GM08714 (cell line): Measurements from ENCODE around the gene KLK12.

ENCODE experiments used
- H3K4me3 ChIP-seq: fragments of 200-500 bp; sonication (Bioruptor generic); 2 replicates; pipeline ENCODE4 v1.5.1; 2014; ENCODE audit warnings: mild to moderate bottlenecking, low read length, inconsistent platforms
- ZNF274 ChIP-seq: IDR thresholded peaks from 2 replicates; pipeline ENCODE4 v1.6.1; 2012; ENCODE audit warnings: mild to moderate bottlenecking, low read depth, low read length

KLK12 gene, protein sequence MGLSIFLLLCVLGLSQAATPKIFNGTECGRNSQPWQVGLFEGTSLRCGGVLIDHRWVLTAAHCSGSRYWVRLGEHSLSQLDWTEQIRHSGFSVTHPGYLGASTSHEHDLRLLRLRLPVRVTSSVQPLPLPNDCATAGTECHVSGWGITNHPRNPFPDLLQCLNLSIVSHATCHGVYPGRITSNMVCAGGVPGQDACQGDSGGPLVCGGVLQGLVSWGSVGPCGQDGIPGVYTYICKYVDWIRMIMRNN

GRCh38 chr19:51034704-51035103 lies at the start of gene KLK12:
KLK12 (minus strand) TSS chr19:51035002; CDS start chr19:51034621, 381 bp downstream.
- no peak for TF ChIP-seq ZNF274
- no peak within 1 kb of the TSS for H3K4me3 ChIP-seq

GRCh38 chr19:51084505-51084904 lies 49.7 kb upstream of the KLK12 start:
- no peak overlapping the region for H3K4me3 ChIP-seq
- no peak for TF ChIP-seq ZNF274

GRCh38 chr19:51083783-51084182 lies 49.0 kb upstream of the KLK12 start:
- TF ChIP-seq ZNF274 = no peak
- no peak overlapping the region for H3K4me3 ChIP-seq

DNA sequence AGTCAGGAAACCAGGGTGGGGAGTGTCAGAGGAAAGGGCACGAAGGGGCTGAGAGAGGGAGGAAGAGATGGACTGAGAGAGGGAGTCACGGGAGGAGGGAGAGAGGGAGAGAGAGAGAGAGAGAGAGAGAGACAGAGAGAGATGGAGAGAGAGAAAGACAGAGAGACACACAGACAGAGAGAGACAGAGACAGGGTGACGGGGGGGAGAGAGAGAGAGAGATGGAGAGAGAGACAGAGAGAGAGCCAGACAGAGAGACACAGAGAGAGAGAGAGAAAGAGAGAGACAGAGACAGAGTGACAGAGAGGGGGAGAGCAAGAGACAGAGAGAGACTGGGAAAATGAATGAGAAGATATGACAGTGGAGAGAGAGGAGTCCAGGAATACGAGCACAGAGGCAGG lies 48.4 kb upstream of the KLK12 start:
- H3K4me3 ChIP-seq = no peak overlapping the region
- TF ChIP-seq ZNF274 = no peak

DNA sequence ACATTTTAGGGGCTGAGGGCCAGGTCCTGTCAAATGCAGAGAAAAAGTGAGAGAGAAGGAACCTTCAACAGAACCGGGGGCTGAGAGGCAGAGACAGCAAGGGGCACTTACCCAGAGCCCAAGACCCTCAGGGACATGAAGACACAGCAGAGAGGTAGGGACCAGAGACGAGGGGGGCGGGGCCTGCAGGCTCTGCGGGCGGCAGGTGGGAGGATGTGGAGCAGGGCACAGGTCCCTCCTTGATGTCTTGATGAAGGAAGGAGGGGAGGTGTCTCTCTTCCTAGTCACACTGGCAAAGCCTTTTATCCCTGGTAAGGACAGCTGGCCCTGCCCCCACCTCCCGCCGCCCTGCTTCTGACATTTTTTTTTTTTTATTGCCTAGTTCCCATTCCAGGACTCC lies 47.8 kb upstream of the KLK12 start, which contains the start of gene KLK14:
KLK14 (minus strand) TSS at position 277 of the 400 bp plus-strand sequence; CDS start at position 4, 273 bp downstream.
- TF ChIP-seq ZNF274 = no peak
- H3K4me3 ChIP-seq = no peak within 1 kb of the TSS

GRCh38 chr19:51081476-51081875 lies 46.7 kb upstream of the KLK12 start:
- no peak overlapping the region for H3K4me3 ChIP-seq
- no peak for TF ChIP-seq ZNF274

- no peak for TF ChIP-seq ZNF274
- H3K4me3 ChIP-seq = no peak overlapping the region
Observed at GRCh38 chr19:51079481-51080110, 44.8 kb upstream of the KLK12 start.

DNA sequence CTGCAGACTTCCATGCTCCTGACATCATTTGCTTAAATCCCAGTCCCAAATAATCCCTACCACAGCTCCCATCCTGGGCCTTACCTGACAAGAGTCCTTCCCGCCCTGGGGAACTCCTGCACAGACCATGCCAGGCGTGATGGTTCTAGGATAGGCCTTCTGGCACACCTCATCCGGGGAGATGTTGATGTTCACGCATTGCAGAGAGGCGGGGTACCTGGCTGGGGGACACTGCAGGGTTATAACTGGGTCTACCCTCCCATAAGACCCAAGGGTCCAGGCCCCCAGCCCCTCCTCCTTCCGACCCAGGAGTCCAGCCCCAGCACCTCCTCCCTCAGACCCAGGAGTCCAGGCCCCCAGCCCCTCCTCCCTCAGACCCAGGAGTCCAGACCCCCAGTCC lies 43.9 kb upstream of the KLK12 start:
- no peak for TF ChIP-seq ZNF274
- no peak overlapping the region for H3K4me3 ChIP-seq

DNA sequence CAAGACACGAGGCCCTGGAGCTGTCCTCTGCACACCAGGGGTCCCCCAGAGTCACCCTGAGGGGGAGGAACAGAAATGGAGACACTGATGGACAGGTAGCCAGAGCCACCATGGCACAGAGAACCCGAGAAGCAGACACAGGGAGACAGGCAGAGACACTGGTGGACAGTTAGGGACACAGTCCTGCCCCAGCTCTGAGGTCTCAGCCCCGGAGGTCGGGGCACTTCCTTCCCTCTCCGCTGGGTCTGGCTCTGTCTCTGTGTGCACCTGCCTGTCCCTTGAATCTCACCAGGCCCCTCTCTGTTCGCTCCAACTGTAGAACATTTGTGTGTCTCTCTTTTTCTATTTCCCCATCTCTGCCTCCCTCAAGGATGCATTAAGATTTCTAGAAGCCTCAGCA lies 43.3 kb upstream of the KLK12 start:
- H3K4me3 ChIP-seq = no peak overlapping the region
- no peak for TF ChIP-seq ZNF274

- no peak overlapping the region for H3K4me3 ChIP-seq
- TF ChIP-seq ZNF274 = no peak
Observed at GRCh38 chr19:51076631-51077213, 41.9 kb upstream of the KLK12 start.

- H3K4me3 ChIP-seq = no peak overlapping the region
- no peak for TF ChIP-seq ZNF274
Observed at GRCh38 chr19:51075998-51076397, 41.2 kb upstream of the KLK12 start.

- no peak for TF ChIP-seq ZNF274
- no peak overlapping the region for H3K4me3 ChIP-seq
Observed at GRCh38 chr19:51071095-51071405, 36.2 kb upstream of the KLK12 start.

GRCh38 chr19:51070334-51071094 lies 35.7 kb upstream of the KLK12 start:
- TF ChIP-seq ZNF274 = no peak
- no peak overlapping the region for H3K4me3 ChIP-seq

DNA sequence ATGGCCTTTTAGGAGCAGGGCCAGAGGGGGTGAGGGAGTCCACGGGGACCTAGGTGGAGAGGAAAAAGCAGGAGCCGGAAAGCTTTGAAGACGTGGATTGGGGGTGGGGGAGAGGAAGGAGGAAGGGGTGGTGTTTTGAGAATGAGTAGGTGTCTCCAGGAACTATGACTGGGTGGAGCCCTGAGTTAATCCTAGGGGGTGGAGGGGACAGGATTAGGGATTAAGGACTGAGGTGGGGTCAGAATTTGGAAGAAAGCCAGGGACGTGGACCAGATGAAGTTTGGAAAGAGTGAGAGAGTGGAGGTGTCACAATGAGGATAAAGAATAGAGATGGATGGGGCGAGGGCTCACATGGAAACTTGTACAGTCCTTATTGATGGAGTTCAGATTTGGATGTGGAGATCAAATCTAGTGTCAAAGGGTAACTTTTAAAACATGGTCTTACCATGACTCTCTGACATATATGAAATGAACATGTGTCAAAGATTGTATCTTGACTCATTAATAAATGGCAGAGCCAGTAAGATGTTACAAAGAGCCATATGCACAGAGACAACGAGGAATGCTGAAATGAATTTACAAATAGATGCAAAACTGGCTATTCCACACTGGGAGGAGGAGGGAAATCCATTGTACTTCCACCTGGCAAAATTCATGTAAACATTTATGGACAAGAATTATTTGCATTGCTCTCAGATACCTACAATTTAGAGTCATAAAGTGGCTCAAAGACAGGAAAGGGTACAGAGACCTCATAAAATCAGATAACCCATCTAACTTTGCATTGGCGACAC lies 31.8 kb upstream of the KLK12 start:
- no peak overlapping the region for H3K4me3 ChIP-seq
- TF ChIP-seq ZNF274 = no peak
